ENCODE results near the gene AZGP1.

Gene AZGP1

DNA sequence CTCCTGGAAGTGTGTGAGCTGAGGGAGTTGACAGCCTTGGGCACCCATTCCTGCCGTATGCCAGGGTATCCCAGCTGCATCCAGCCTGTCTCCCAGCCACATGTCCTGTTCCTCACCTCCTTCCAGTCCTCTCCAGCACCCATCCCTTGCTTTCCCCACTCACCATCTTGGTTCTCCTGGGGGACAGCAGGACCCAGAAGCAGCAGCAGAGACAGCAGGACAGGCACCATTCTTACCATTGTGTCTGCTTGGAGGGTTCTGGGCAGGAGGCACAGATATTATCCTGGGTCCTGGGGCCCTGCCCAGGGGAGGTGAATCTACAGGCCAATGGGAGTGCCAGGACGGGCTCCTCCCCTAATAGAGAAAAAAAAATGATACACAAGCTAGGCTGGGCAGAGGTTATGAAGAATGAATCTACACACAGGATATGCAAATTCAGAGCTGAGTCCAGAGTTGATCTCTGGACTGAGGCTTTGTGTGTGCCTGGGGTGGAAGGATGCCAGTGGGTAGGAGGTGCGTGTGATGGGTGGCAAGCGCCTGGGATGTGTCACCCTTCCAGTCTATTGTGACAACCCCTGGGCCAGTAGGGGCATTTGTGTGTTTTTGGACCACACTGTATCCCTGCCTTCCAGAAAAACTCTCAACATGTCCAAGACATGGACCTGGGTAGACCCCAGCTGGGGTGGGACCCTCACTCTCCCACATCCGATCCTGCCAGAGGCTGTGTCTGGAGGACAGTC lies at the start of gene AZGP1:
Gene AZGP1, minus strand, starts transcription at position 250 of the 740 bp plus-strand sequence. Its CDS starts 11 bp downstream, at position 239.
- no peak within 1 kb of the TSS for H3K4me3 ChIP-seq (ENCODE audit: low read length)
- TF ChIP-seq, protein P1, sequence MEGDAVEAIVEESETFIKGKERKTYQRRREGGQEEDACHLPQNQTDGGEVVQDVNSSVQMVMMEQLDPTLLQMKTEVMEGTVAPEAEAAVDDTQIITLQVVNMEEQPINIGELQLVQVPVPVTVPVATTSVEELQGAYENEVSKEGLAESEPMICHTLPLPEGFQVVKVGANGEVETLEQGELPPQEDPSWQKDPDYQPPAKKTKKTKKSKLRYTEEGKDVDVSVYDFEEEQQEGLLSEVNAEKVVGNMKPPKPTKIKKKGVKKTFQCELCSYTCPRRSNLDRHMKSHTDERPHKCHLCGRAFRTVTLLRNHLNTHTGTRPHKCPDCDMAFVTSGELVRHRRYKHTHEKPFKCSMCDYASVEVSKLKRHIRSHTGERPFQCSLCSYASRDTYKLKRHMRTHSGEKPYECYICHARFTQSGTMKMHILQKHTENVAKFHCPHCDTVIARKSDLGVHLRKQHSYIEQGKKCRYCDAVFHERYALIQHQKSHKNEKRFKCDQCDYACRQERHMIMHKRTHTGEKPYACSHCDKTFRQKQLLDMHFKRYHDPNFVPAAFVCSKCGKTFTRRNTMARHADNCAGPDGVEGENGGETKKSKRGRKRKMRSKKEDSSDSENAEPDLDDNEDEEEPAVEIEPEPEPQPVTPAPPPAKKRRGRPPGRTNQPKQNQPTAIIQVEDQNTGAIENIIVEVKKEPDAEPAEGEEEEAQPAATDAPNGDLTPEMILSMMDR (conservative IDR thresholded peaks at IDR 0.05; ENCODE audit: low read length) = no peak
- no peak for DNase-seq (ENCODE audit: low read depth)

DNA sequence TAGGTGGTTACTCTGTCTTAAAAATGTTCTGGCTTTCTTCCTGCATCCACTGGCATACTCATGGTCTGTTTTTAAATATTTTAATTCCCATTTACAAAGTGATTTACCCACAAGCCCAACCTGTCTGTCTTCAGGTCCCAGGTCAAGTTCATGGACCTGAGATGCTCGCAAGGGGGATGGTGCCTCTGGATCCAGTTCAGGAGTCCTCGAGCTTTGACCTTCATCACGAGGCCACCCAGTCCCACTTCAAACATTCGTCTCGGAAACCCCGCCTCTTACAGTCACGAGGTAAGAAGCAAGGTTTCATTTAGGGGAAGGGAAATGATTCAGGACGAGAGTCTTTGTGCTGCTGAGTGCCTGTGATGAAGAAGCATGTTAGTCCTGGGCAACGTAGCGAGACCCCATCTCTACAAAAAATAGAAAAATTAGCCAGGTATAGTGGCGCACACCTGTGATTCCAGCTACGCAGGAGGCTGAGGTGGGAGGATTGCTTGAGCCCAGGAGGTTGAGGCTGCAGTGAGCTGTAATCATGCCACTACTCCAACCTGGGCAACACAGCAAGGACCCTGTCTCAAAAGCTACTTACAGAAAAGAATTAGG lies 48.3 kb upstream of the AZGP1 start:
- TF ChIP-seq, protein P1 (conservative IDR thresholded peaks at IDR 0.05; ENCODE audit: low read length) = no peak
- H3K4me3 ChIP-seq (ENCODE audit: low read length) = no peak overlapping the region
- DNase-seq (ENCODE audit: low read depth) = no peak

- DNase-seq (ENCODE audit: low read depth) = no peak
- no peak overlapping the region for H3K4me3 ChIP-seq (ENCODE audit: low read length)
- TF ChIP-seq, protein P1 (conservative IDR thresholded peaks at IDR 0.05; ENCODE audit: low read length) = no peak
These were observed 47.7 kb upstream of the AZGP1 start for GRCh38 chr7:100023526-100023925.

GRCh38 chr7:100022621-100023020 lies 46.8 kb upstream of the AZGP1 start:
- no peak overlapping the region for H3K4me3 ChIP-seq (ENCODE audit: low read length)
- TF ChIP-seq, protein P1 (conservative IDR thresholded peaks at IDR 0.05; ENCODE audit: low read length) = no peak
- no peak for DNase-seq (ENCODE audit: low read depth)

DNA sequence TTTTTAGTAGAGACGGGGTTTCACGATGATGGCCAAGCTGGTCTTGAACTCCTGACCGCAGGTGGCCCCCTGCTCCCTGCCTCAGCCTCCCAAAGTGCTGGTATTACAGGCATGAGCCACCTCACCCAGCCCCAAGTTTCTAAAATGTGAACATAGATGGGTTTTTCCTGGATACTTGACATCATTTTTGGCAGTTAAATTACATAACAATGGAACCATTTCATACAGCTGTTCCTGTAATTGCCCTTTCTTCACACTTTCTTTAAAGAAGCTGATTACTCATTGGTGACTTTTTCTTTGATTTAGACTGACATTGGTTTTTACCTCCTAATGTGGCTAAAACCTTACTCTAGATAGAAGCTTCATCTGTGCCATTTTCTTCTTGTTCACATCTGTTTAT lies 45.5 kb upstream of the AZGP1 start:
- H3K4me3 ChIP-seq (ENCODE audit: low read length) = no peak overlapping the region
- DNase-seq (ENCODE audit: low read depth) = peak; percentile 33
- TF ChIP-seq, protein P1 (conservative IDR thresholded peaks at IDR 0.05; ENCODE audit: low read length) = no peak

DNA sequence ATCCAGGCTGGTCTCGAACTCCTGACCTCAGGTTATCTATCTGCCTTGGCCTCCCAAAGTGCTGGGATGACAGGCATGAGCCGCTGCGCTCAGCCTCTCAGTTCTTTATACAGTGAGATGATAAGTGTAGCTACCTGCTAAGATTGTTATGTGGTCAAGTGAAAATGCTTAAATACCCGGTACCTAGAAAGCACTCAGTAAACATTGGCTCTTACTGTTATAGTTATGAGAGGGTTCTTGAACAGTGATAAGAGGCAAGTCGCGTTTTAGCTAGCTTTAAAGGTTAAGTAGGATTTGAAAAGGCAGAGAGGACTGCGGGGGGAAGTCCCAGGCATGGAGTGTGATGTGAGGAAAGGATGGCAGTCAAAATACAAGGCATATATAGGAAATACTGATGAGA lies 44.1 kb upstream of the AZGP1 start:
- H3K4me3 ChIP-seq (ENCODE audit: low read length) = no peak overlapping the region
- TF ChIP-seq, protein P1 (conservative IDR thresholded peaks at IDR 0.05; ENCODE audit: low read length) = no peak
- DNase-seq (ENCODE audit: low read depth) = no peak

- TF ChIP-seq, protein P1 (conservative IDR thresholded peaks at IDR 0.05; ENCODE audit: low read length) = no peak
- no peak for DNase-seq (ENCODE audit: low read depth)
- no peak overlapping the region for H3K4me3 ChIP-seq (ENCODE audit: low read length)
These were observed 42.0 kb upstream of the AZGP1 start for GRCh38 chr7:100017875-100018274.

All from AG10803 (cell line).